BLaER1 (cell line): ENCODE measurements around the gene GALNT15.

Experiments used
- H3K27ac ChIP-seq: shearing (Covaris generic); formaldehyde crosslinking; 2 replicates; pipeline ENCODE4 v1.8.1; 2022
- H3K27me3 ChIP-seq: shearing (Covaris generic); formaldehyde crosslinking; 2 replicates; pipeline ENCODE4 v1.8.1; 2022
- H3K36me3 ChIP-seq: shearing (Covaris generic); formaldehyde crosslinking; 2 replicates; pipeline ENCODE4 v1.8.1; 2022
- H3K4me1 ChIP-seq: shearing (Covaris generic); formaldehyde crosslinking; 2 replicates; pipeline ENCODE4 v1.8.1; 2022
- H3K4me2 ChIP-seq: shearing (Covaris generic); formaldehyde crosslinking; 2 replicates; pipeline ENCODE4 v1.8.1; 2022
- H3K4me3 ChIP-seq: shearing (Covaris generic); formaldehyde crosslinking; 2 replicates; pipeline ENCODE4 v1.8.1; 2022
- H3K9ac ChIP-seq: shearing (Covaris generic); formaldehyde crosslinking; 2 replicates; pipeline ENCODE4 v1.8.1; 2022
- H3K9me3 ChIP-seq: shearing (Covaris generic); formaldehyde crosslinking; 2 replicates; pipeline ENCODE4 v1.8.1; 2022
- H4K20me1 ChIP-seq: shearing (Covaris generic); formaldehyde crosslinking; 2 replicates; pipeline ENCODE4 v1.8.1; 2022
- Cebpa-rat ChIP-seq: shearing (Covaris generic); IDR thresholded peaks from 2 replicates; pipeline ENCODE4 v1.8.1; 2022

Gene GALNT15

GRCh38 chr3:16150285-16150684, 24.2 kb upstream of the GALNT15 start:
- H3K4me1 ChIP-seq: no peaks in the 10 kb centered on the region
- no peak overlapping the region for H3K27ac ChIP-seq
- no peaks in the 10 kb centered on the region for H4K20me1 ChIP-seq
- H3K4me3 ChIP-seq: no peak overlapping the region
- no peak overlapping the region for H3K9ac ChIP-seq
- TF ChIP-seq Cebpa-rat: no peak
- no peak overlapping the region for H3K4me2 ChIP-seq
- H3K36me3 ChIP-seq: no peaks in the 10 kb centered on the region
- no peaks in the 10 kb centered on the region for H3K27me3 ChIP-seq
- peaks cover 7% of the 10 kb centered on the region for H3K9me3 ChIP-seq

DNA sequence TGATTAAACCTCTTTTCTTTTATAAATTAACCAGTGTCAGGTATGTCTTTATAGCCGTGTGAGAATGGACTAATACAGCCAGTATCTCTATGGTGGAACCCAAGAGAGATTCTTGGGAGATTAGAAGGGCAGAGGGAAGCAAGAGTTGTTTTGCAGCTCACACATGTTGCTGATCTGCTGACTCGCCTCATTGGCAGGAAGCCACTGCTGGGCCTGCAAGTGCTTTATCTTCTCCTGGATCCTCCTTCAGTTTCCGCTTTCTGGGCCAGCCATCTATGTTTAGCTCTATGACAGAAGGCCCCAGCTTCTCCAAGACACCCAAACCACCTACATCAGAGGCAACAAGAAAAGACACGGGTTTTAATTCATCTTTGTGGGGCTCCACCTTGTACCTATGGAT, 23.4 kb upstream of the GALNT15 start:
- Histone ChIP-seq H3K27ac (no peak overlapping the region), H3K9ac (no peak overlapping the region), H3K4me3 (no peak overlapping the region), H4K20me1 (no peaks in the 10 kb centered on the region), H3K4me2 (no peak overlapping the region), H3K4me1 (no peaks in the 10 kb centered on the region), H3K9me3 (peaks cover 7% of the 10 kb centered on the region), H3K27me3 (no peaks in the 10 kb centered on the region), H3K36me3 (no peaks in the 10 kb centered on the region)
- TF ChIP-seq Cebpa-rat: no peak

DNA sequence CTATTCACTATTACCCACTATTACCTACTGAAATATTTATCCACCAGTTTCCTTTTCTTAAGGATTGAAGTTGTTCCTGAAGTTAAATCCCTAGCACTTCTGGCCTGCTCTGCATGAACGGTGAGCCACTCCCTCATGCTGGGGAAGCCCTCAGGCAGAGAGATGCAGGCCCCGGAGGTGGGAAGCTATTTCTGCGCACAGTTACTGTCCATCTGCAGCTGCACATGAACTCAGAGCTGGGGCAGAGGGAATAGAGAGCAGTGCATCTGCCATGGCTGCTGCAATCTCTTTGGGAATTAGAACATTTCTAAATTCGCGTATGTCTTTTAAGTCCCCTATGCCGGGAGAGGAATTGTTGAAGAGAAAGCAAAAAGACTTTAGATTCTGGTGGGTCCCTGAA, 6.3 kb upstream of the GALNT15 start:
- Histone ChIP-seq H3K27me3 (no peaks in the 10 kb centered on the region), H3K27ac (no peak overlapping the region), H3K9ac (no peak overlapping the region), H3K9me3 (peaks cover 26% of the 10 kb centered on the region), H3K36me3 (no peaks in the 10 kb centered on the region), H3K4me1 (no peaks in the 10 kb centered on the region), H3K4me3 (no peak overlapping the region), H3K4me2 (no peak overlapping the region), H4K20me1 (no peaks in the 10 kb centered on the region)
- no peak for TF ChIP-seq Cebpa-rat

- TF ChIP-seq Cebpa-rat: no peak
- no peaks in the 10 kb centered on the region for H3K36me3 ChIP-seq
- peaks cover 21% of the 10 kb centered on the region for H3K9me3 ChIP-seq
- H3K9ac ChIP-seq: no peak overlapping the region
- no peak overlapping the region for H3K4me2 ChIP-seq
- no peak overlapping the region for H3K4me3 ChIP-seq
- H3K27me3 ChIP-seq: no peaks in the 10 kb centered on the region
- no peaks in the 10 kb centered on the region for H4K20me1 ChIP-seq
- no peak overlapping the region for H3K27ac ChIP-seq
- no peaks in the 10 kb centered on the region for H3K4me1 ChIP-seq
Observed at GRCh38 chr3:16171009-16171408, 3.5 kb upstream of the GALNT15 start.

- Histone ChIP-seq H3K9ac (no peak overlapping the region), H3K4me1 (no peaks in the 10 kb centered on the region), H4K20me1 (no peaks in the 10 kb centered on the region), H3K36me3 (no peaks in the 10 kb centered on the region), H3K4me3 (no peak overlapping the region), H3K4me2 (no peak overlapping the region), H3K27me3 (no peaks in the 10 kb centered on the region), H3K9me3 (peaks cover 21% of the 10 kb centered on the region), H3K27ac (no peak overlapping the region)
- TF ChIP-seq Cebpa-rat: no peak
Observed at GRCh38 chr3:16171825-16172224, 2.7 kb upstream of the GALNT15 start.

GRCh38 chr3:16173283-16174025, 1.0 kb upstream of the GALNT15 start:
- no peak overlapping the region for H3K27ac ChIP-seq
- no peak for TF ChIP-seq Cebpa-rat
- H3K4me2 ChIP-seq: no peak overlapping the region
- H3K9me3 ChIP-seq: peaks cover 21% of the 10 kb centered on the region
- H4K20me1 ChIP-seq: no peaks in the 10 kb centered on the region
- no peaks in the 10 kb centered on the region for H3K36me3 ChIP-seq
- H3K4me1 ChIP-seq: peaks cover 4% of the 10 kb centered on the region; the same call in 1 of the 2 replicates
- no peak overlapping the region for H3K4me3 ChIP-seq
- H3K27me3 ChIP-seq: no peaks in the 10 kb centered on the region
- no peak overlapping the region for H3K9ac ChIP-seq

- Histone ChIP-seq H3K4me3 (no peak overlapping the region), H3K27ac (no peak overlapping the region)
Observed at GRCh38 chr3:16174026-16174355, 489 bp upstream of the GALNT15 start.

DNA sequence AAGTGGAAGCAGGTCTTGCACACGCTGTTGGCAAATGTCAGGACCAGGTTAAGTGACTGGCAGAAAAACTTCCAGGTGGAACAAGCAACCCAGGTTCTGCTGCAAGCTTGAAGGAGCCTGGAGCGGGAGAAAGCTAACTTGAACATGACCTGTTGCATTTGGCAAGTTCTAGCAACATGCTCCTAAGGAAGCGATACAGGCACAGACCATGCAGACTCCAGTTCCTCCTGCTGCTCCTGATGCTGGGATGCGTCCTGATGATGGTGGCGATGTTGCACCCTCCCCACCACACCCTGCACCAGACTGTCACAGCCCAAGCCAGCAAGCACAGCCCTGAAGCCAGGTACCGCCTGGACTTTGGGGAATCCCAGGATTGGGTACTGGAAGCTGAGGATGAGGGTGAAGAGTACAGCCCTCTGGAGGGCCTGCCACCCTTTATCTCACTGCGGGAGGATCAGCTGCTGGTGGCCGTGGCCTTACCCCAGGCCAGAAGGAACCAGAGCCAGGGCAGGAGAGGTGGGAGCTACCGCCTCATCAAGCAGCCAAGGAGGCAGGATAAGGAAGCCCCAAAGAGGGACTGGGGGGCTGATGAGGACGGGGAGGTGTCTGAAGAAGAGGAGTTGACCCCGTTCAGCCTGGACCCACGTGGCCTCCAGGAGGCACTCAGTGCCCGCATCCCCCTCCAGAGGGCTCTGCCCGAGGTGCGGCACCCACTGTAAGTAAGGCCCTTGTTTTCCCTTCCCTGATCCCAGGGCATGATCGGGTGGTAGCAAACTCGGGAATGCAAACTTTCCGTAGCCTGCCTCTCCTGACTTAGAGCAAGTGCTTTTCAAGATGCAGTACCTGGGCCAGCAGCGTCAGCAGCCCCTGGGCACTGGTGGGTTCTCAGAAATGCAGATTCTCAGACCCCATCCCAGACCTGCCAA, 759 bp downstream of the GALNT15 start:
- Histone ChIP-seq H3K27me3 (no peaks in the 10 kb centered on the region), H3K4me2 (no peak overlapping the region), H4K20me1 (no peaks in the 10 kb centered on the region), H3K4me3 (no peak overlapping the region), H3K36me3 (no peaks in the 10 kb centered on the region), H3K9ac (no peak overlapping the region), H3K9me3 (peaks cover 5% of the 10 kb centered on the region), H3K27ac (no peak overlapping the region), H3K4me1 (peaks cover 7% of the 10 kb centered on the region; the same call in 1 of the 2 replicates)
- TF ChIP-seq Cebpa-rat: no peak

More at GRCh38 chr3:16174026-16174355, 489 bp upstream of the GALNT15 start:
- no peak for TF ChIP-seq Cebpa-rat
- Histone ChIP-seq H3K9me3 (peaks cover 17% of the 10 kb centered on the region), H3K36me3 (no peaks in the 10 kb centered on the region), H3K9ac (no peak overlapping the region), H4K20me1 (no peaks in the 10 kb centered on the region), H3K27me3 (no peaks in the 10 kb centered on the region), H3K4me2 (no peak overlapping the region), H3K4me1 (peaks cover 7% of the 10 kb centered on the region; the same call in 1 of the 2 replicates)

DNA sequence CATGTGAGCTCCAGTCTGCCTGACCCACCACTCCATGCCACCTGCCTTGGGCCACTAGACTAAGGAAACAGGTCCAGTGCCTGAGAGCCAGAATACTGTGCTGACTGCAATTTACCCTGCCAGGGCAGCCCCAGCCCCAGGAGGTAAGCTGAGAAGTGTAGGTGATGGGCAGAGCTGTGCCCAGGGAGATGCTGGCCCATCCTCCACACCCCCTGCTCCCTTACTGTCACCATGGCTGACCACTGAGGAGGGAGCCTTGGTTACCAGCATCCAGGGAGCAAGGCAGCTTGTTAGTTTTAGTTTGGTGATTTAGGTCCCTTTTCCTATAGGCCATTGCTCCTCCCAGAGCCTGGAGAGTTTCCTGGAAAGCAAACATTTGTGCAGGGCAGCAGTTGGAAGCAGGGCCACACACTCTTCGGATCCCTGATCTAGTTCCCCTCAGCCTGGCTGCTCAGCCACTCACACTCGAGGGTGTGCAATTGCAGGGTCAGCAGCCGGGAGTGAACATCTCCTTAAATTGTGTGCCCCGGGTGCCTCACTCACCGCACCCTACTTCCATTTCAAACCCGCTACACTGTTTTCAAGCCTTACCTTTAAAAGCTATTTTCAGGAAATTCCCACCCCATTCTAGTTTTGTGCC, 2.0 kb downstream of the GALNT15 start:
- H4K20me1 ChIP-seq: no peaks in the 10 kb centered on the region
- no peak for TF ChIP-seq Cebpa-rat
- H3K27ac ChIP-seq: no peak overlapping the region
- no peaks in the 10 kb centered on the region for H3K27me3 ChIP-seq
- H3K4me2 ChIP-seq: no peak overlapping the region
- H3K36me3 ChIP-seq: no peaks in the 10 kb centered on the region
- peaks cover 7% of the 10 kb centered on the region; the same call in 1 of the 2 replicates for H3K4me1 ChIP-seq
- no peak overlapping the region for H3K4me3 ChIP-seq
- H3K9me3 ChIP-seq: no peaks in the 10 kb centered on the region
- H3K9ac ChIP-seq: no peak overlapping the region

DNA sequence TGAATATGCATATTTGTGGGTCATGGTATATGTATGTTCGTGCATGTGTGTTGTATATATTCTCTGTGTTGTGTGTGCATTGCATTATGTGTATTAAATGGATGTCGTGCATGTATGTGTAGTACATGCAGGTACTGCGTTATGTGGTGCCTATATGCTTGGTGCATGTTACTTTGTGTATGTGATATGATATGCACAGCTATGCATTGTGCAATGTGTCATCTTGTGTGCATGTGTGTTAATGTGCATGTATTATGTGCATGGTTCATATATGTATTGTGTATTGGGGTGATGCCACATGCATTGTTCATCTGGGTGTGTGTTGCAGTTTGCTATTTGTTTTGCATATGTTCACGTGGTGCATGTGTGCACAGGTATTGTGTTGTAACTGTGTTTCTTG, 2.9 kb downstream of the GALNT15 start:
- Histone ChIP-seq H3K27ac (no peak overlapping the region), H3K4me1 (peaks cover 7% of the 10 kb centered on the region; the same call in 1 of the 2 replicates), H3K27me3 (no peaks in the 10 kb centered on the region), H4K20me1 (no peaks in the 10 kb centered on the region), H3K4me2 (no peak overlapping the region), H3K9ac (no peak overlapping the region), H3K4me3 (no peak overlapping the region), H3K36me3 (no peaks in the 10 kb centered on the region), H3K9me3 (no peaks in the 10 kb centered on the region)
- no peak for TF ChIP-seq Cebpa-rat
